Ascending aorta (tissue), 2 donors: ENCODE data around the gene AK2. TPM values are rescaled to one million over a fixed set of nuclear protein-coding genes. Genes with fewer than 3 reads are reported as not detected.
A peak's percentile ranks its signal among the peaks of the same experiment; 100 is the strongest.

Source experiments
- DNase-seq, 2 donors: peaks; one replicate each; pipeline ENCODE4 v3.0.0-alpha.2; 2019; ENCODE audit warnings: low spot score in 2 of 2
- H3K27ac ChIP-seq, 2 donors: fragments of 200-600 bp; sonication (generic); one replicate each; pipeline ENCODE4 v1.5.1; 2016 to 2017; ENCODE audit warnings: mild to moderate bottlenecking in 1 of 2
- H3K27me3 ChIP-seq: fragments of 200-600 bp; sonication (generic); one replicate; pipeline ENCODE4 v1.5.1; 2017
- H3K36me3 ChIP-seq, 2 donors: fragments of 200-600 bp; sonication (generic); one replicate each; pipeline ENCODE4 v1.5.1; 2016
- H3K4me1 ChIP-seq, 2 donors: fragments of 200-600 bp; sonication (generic); one replicate each; pipeline ENCODE4 v1.5.1; 2016 to 2017; ENCODE audit warnings: mild to moderate bottlenecking in 1 of 2
- H3K4me3 ChIP-seq, 2 donors: fragments of 200-600 bp; sonication (generic); one replicate each; pipeline ENCODE4 v1.5.1; 2016 to 2017; ENCODE audit warnings: mild to moderate bottlenecking in 1 of 2
- H3K9me3 ChIP-seq, 2 donors: fragments of 200-600 bp; sonication (generic); one replicate each; pipeline ENCODE4 v1.5.1; 2016
- intact Hi-C: fragments of 100-400 bp; cut with DNase I; formaldehyde crosslinking; loops from one replicate; pipeline ENCODE4 v1.15.1; 2023
- total RNA-seq: library from RNA; depleted of rRNA; stranded (reverse); fragments of >200 nt; gene quantifications from one replicate; pipeline ENCODE4 v1.1.0, GENCODE V29; 2016
- TF ChIP-seq, protein P1 (sequence below), 3 experiments: fragments of 200-600 bp in 2 of 3; fragments of 450-650 bp in 1 of 3; sonication (generic) in 2 of 3; IDR thresholded peaks; one replicate each; pipeline ENCODE4 v1.5.1; 2016 to 2019; ENCODE audit warnings: antibody characterized with exemption in 3 of 3, mild to moderate bottlenecking in 1 of 3, moderate library complexity in 1 of 3

Gene AK2
- total RNA-seq, 1 donor from 2014 or later = 68.4 TPM

DNA sequence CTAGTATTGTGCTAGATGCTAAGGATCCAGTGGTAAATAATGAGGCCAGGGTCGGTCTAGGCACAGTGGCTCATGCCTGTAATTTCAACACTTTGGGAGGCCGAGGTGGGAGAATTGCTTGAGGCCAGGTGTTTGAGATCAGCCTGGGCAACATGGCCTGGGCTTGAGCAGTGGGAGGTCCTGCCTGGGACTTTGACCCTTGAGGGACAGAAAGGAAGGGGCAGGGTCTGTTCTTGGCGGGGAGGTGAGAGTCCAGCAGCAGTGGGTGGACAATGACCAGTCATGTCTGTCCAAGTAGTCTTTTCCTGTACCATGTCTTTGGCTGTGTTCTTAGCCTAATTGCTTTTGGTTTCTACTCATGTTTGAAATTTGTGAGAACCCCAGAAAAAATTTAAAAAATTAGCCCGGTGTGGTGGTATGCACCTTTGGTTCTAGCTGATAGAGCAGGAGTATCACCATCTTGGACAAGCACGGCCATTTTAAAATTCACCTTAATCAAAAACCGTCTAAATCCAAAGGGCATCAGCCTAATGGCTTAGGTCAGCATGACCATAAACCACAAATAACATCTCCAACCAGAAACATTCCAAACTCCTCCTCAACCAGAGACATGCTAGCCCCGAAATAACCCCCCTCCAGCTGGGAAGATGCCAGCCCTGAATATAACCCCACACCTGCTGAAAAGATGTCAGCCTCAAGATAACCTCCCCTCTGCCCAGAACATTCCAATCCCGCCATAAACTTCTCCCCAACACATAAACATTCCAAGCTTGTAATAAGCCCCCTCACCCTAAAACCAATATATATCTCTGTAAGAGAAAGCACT is 6.8 kb upstream of the AK2 start:
- DNase-seq = no peak
- Histone ChIP-seq H3K4me3 (no peak overlapping the region), H3K27ac (no peak overlapping the region), H3K27me3 (no peaks in the 10 kb centered on the region), H3K4me1 (no peaks in the 10 kb centered on the region), H3K36me3 (no peaks in the 10 kb centered on the region), H3K9me3 (no peaks in the 10 kb centered on the region)
- TF ChIP-seq, protein P1, sequence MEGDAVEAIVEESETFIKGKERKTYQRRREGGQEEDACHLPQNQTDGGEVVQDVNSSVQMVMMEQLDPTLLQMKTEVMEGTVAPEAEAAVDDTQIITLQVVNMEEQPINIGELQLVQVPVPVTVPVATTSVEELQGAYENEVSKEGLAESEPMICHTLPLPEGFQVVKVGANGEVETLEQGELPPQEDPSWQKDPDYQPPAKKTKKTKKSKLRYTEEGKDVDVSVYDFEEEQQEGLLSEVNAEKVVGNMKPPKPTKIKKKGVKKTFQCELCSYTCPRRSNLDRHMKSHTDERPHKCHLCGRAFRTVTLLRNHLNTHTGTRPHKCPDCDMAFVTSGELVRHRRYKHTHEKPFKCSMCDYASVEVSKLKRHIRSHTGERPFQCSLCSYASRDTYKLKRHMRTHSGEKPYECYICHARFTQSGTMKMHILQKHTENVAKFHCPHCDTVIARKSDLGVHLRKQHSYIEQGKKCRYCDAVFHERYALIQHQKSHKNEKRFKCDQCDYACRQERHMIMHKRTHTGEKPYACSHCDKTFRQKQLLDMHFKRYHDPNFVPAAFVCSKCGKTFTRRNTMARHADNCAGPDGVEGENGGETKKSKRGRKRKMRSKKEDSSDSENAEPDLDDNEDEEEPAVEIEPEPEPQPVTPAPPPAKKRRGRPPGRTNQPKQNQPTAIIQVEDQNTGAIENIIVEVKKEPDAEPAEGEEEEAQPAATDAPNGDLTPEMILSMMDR (IDR thresholded peaks at IDR 0.05) = no peak
- intact Hi-C loops = no loop called here

DNA sequence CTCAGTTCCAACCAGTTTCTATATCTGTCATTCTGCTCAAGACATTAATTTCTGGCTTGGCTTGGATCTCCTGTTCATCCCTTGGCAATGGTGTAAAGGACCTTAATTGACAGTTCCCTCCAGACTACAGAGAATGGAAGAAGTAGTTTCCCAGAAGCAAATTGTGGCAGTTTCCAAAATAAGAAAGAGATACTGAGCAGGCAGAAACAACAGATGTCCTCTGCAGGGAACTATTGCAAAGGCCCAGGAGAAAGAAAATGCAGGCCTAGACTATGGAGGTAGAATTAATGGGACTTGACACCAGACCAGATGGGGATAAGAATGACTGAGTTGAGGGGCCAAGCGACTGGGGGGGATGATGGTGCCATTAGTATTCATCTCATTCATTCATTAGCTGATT is 6.1 kb upstream of the AK2 start:
- Histone ChIP-seq H3K9me3 (no peaks in the 10 kb centered on the region), H3K27ac (no peak overlapping the region), H3K36me3 (no peaks in the 10 kb centered on the region), H3K4me3 (no peak overlapping the region), H3K4me1 (no peaks in the 10 kb centered on the region), H3K27me3 (no peaks in the 10 kb centered on the region)
- intact Hi-C loops = no loop called here
- DNase-seq = no peak
- TF ChIP-seq, protein P1 (IDR thresholded peaks at IDR 0.05) = no peak

GRCh38 chr1:33041026-33041425 is 4.3 kb upstream of the AK2 start:
- Histone ChIP-seq H3K4me3 (no peak overlapping the region), H3K4me1 (peaks cover 0 to 3% of the 10 kb centered on the region in 2 donors), H3K9me3 (no peaks in the 10 kb centered on the region), H3K27ac (no peak overlapping the region), H3K27me3 (no peaks in the 10 kb centered on the region), H3K36me3 (no peaks in the 10 kb centered on the region)
- intact Hi-C loops = no loop called here
- DNase-seq = no peak
- TF ChIP-seq, protein P1 (IDR thresholded peaks at IDR 0.05) = no peak

- H3K27ac ChIP-seq = no peak overlapping the region
- DNase-seq = no peak
- TF ChIP-seq, protein P1 (IDR thresholded peaks at IDR 0.05) = no peak
- H3K9me3 ChIP-seq = no peaks in the 10 kb centered on the region
- H3K36me3 ChIP-seq = no peaks in the 10 kb centered on the region
- no peak overlapping the region for H3K4me3 ChIP-seq
- peaks cover 0 to 13% of the 10 kb centered on the region in 2 donors for H3K4me1 ChIP-seq
- H3K27me3 ChIP-seq = no peaks in the 10 kb centered on the region
- intact Hi-C loops = loop anchor here (5.0 kb wide), 1 partner anchor 53 kb away; no protein-coding TSS in a partner anchor
Measured at GRCh38 chr1:33039840-33040239, 3.2 kb upstream of the AK2 start.

GRCh38 chr1:33036051-33036525 is 595 bp downstream of the AK2 start:
- H3K36me3 ChIP-seq = peaks cover 0 to 5% of the 10 kb centered on the region in 2 donors
- TF ChIP-seq, protein P1 (IDR thresholded peaks at IDR 0.05) = no peak
- H3K4me1 ChIP-seq = peaks cover 0 to 18% of the 10 kb centered on the region in 2 donors
- H3K27ac ChIP-seq = peak overlapping the region; percentile 65 to 68
- peak overlapping the region; percentile 79 to 93 for H3K4me3 ChIP-seq
- no peaks in the 10 kb centered on the region for H3K27me3 ChIP-seq
- H3K9me3 ChIP-seq = no peaks in the 10 kb centered on the region
- intact Hi-C loops = loop anchor here (5.0 kb wide), 1 partner anchor 49 kb away; no protein-coding TSS in a partner anchor
- no peak for DNase-seq
